OCI-M1 (cell line): ENCODE measurements around the gene SLC2A9.
A peak's percentile ranks its signal among the peaks of the same experiment; 100 is the strongest.
"Not testable (repeated sequence)": the region's sequence is repeated elsewhere in the genome, so short reads cannot be mapped to it uniquely, and the experiment has no call there.

Experiments used
- DNase-seq: peaks from one replicate; lab custom pipeline; 2025; lab: John Stamatoyannopoulos, UW

Gene SLC2A9

DNA sequence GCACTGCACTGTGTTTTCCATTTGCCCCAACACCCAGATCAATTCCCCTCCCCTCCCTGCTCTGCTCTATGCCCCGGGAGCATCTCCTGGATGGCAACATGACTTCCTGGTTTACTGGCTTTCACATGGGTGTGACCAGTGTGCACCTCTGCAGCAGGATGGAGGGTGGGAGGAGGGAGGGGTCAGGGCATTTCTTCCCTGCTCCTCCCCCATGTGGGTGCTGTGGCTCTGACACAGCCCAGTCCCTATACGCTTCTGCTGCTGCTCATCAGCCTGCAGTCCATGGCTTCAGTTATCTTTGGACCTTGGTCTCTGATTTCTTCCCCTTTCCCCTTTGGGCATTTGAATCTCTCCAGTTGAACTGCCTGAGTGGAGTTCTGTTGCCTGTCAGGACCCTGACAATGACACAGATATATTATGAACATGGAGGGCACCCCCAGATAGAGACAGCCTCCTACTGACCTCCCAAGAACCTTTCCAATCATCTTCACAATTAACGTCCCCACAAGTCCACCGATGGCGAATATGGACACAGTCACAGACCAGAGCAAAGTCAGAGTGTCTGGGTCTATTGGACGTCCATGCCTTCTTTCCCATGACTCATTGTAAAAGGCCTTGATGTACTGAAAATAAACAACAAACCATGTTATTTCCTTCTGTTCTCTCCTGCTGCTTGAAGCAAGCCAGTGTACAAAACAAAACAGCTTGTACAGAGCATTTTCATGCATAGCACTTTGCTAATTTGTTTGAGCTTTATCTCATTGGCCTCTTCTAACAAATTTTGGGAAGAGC lies 24.8 kb downstream of the SLC2A9 start:
- no peak for DNase-seq

DNA sequence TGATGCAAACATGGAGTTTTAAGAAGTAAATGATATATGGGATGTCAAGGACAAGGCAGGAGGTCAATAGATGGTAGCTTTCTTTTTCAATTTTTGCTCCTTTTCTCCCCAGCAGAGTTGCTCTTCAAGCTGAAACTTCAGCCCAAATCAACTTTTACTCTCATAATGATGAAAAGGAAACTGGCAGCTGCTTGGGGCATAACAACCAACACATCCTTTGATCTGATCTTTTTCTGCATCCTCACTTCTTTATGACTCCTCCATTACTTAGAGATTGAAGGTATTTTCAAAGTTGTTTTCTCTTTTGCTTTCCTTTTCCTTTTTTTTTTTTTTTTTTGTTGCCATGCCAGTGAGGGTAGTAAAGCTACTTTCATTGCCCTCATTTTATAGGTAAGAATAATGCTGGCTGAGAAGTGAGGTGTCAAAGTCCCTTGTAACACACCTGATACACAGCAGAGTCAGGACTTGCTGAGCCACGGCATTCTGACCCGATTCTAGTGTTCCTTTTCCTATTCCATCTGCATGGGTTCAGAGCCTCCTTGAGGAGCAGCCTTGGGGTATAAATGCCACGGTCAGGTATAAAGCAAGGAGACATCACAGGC lies 26.9 kb downstream of the SLC2A9 start:
- no peak for DNase-seq

- DNase-seq = no peak
Observed at GRCh38 chr4:9989918-9990635, 31.2 kb downstream of the SLC2A9 start.

DNA sequence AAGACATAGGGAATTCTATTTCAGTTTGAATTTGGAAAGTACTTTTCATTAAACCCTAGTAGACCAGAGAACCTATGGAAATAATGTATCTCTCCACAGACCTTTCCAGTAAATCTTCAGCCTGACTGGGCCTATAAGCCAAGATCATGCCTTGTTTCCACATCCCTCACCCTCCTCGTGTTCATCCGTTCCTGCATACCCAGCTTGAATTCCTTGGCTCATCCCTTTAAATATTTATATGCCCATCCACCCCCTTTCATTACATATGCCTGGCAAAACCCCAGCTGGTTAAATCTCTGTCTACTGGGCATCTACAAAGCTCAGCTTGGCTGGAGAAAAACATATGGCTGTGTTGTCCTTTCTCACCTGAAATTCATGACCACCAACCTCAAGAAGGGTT lies 32.4 kb downstream of the SLC2A9 start:
- no peak for DNase-seq

DNA sequence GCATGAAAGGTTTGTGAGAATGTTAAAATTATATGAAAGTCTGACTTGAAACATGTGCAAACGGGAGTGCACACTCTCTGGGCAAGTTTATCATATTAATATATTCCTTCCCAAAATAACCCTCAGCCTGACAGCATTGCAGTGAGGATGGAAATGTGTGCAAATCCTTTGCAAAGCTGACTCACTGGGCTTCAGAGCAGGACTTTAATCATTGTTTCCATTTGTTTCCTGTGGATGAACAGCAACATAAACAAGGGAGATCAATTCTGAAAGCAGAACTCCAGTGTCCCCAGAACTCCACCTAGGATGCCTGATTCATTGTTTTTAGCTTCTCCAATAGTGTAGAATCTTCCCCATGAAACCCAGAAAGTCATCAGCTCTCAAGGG lies 32.9 kb downstream of the SLC2A9 start:
- DNase-seq = no peak

- DNase-seq = peak; percentile 46
Observed at GRCh38 chr4:9987749-9988362, 33.4 kb downstream of the SLC2A9 start.

- DNase-seq = no peak
Observed at GRCh38 chr4:9984621-9985020, 36.7 kb downstream of the SLC2A9 start.

DNA sequence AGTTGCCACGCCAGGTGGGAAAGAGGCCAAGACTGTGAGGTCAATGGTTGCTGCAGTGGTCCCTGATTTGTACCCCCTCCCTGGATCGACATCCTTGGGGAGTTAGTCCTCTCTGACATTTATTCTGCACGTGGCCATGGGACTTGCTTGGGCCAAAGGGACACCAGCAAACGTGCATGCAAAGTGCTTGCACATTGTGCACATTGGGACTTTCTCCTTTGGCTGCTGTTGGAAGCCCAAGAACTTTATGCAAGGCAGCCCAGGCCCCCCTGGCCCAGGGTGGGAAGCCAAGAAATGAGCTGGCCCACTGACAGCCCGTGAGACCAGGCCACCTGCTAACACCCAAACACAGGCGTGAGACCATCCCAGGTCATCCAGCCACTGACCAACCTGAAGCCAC lies 38.1 kb downstream of the SLC2A9 start:
- DNase-seq = no peak

- not testable (repeated sequence) for DNase-seq
Observed at GRCh38 chr4:9981899-9982298, 39.4 kb downstream of the SLC2A9 start.

DNA sequence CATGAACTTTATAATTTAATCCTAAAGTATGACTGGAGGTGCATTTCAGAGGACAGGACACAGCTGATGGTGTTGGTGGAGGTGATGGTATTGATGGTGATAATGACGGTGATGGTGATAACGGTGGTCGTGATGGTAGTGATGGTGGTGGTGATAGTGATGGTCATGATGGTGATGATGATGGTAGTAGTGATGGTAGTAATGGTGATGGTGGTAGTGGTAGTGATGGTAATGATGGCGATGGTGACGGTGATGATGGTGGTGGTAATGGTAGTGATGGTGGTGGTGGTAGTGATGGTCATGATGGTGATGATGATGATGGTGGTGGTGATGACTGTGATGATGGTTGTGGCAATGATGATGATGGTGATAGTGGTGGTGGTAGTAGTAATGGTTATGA lies 40.4 kb downstream of the SLC2A9 start:
- DNase-seq = no peak

- peak; percentile 10 for DNase-seq
Observed at GRCh38 chr4:9979101-9979701, 42.1 kb downstream of the SLC2A9 start.

DNA sequence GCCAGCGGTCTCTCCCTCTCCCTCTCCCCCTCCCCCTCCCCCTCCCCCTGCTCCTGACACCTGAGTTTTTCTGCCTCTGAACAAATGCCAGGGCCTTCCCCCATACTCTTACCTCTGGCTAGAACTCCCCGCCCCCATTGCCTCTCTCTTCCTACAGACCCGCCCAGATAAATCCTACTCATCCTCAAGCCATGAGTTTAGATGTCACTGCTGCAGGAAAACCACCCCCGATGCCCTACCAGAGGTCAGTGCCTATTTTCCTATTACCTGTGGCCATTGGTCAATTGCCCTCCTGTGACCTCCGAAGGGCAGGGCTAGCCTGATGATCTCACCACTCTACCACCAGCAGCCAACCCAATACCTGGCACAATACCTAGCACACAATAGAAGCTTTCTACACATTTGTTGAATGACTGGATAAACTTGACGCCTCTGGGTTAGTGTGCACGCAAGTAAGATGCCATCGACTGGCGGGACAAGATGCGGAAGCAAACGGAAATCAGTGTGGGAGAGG lies 43.7 kb downstream of the SLC2A9 start:
- no peak for DNase-seq

DNA sequence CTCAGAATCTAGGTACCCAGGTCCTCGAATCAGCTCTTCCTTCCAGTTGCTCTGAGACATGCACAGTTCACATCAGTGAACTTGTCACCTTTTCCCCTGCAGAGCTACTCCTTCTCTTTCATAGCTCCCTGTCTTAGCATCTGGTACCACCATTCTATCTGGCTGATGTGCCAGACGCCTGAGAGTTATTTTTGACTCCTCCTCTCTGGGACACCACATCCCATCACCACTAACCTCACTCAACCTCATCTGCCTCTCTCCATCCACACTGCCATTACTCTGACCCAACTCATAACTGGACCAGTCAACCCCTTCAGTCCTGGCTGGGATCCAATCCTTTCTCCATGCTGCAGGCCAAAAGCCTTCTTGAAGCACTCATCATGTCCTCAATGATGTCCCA lies 44.5 kb downstream of the SLC2A9 start:
- no peak for DNase-seq

GRCh38 chr4:9976293-9976692 lies 45.0 kb downstream of the SLC2A9 start:
- no peak for DNase-seq

- no peak for DNase-seq
Observed at GRCh38 chr4:9971711-9972110, 49.6 kb downstream of the SLC2A9 start.

DNA sequence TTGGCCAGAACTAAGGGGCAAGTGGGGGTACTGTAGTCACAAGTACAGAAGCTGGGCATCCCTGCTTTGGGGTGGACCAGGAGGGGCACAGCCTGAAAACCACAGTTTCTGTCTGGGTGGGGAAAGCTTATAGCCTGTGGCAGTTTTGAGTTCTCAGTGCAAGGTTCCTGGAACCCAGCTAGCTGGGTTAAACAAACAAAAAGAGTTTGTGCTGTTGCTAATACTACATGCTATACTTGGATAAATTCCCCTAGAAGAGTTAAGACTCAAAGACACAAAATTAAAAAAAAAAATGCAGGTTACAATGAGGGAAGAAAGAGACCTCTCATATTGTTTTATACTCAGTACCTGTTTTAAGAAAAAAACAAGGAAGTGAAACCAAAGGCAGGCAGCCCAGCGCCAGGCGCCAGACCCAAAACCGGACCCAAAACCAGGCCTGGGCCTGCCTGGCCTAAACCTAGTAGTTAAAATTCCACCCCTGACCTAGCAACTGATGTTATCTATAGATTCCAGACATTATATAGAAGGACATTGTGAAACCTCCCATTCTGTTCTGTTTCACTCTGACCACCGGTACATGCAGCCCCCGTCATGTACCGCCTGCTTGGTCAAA lies 50.8 kb downstream of the SLC2A9 start:
- DNase-seq = no peak

GRCh38 chr4:9969526-9970398 lies 51.5 kb downstream of the SLC2A9 start:
- DNase-seq = peak; percentile 67

DNA sequence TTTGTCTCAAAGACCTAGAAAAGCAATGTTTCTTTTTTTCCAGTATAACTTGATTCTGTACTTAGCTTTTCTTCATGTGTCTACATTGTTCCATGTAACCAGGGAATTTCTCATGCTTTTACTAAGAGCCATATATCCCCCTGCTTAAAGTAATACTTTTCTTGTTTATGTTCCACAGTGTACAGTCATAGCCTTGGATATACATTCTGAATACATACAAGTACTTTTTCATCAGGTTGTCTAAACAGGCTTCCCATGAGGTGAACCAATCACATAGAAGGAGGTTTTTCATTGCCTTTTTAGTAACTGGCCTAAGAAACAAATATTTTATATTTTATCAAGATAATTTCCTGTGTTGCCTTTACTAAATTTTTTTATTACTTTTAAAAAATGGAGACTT lies 52.8 kb downstream of the SLC2A9 start:
- no peak for DNase-seq

DNA sequence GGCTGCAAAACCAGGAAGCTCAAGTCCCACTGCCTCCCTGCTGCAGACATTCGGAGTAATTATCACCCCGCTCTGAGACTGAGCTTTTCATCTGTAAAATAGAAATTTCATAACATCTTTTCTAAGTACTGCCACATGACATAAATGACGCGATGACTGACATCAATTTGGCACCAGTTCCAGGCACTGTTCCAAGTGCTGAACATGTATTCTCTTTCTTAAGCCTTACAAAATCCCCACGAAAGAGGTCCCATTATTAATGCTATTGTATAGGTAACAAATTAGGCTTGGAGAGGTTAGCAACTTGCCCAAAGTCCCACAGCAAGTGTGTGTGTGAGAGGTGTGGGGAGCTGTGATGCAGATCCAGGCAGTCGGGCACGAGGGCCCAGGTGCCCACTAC lies 56.4 kb downstream of the SLC2A9 start:
- peak; percentile 5 for DNase-seq

- no peak for DNase-seq
Observed at GRCh38 chr4:9963328-9963727, 58.0 kb downstream of the SLC2A9 start.
